NB4 (cell line): ENCODE results near the gene CNTNAP2.

Experiments
- DNase-seq: peaks from one replicate; pipeline ENCODE4 v3.0.0; 2010; ENCODE audit warnings: low read depth
- H3K4me3 ChIP-seq: one replicate; pipeline ENCODE4 v1.5.1; 2011; ENCODE audit warnings: mild to moderate bottlenecking, low read depth, low read length, moderate library complexity
- CTCF ChIP-seq: IDR thresholded peaks from one replicate; pipeline ENCODE4 v1.5.1; 2012; ENCODE audit warnings: low read depth, low read length
- MAX ChIP-seq: IDR thresholded peaks from 2 replicates; pipeline ENCODE4 v1.6.1; 2011; ENCODE audit warnings: low read depth, low read length
- MYC ChIP-seq: IDR thresholded peaks from 2 replicates; pipeline ENCODE4 v1.6.1; 2011; ENCODE audit warnings: low read depth, low read length
- POLR2A ChIP-seq: IDR thresholded peaks from 2 replicates; pipeline ENCODE4 v1.6.1; 2011; ENCODE audit warnings: mild to moderate bottlenecking; ENCODE audit not compliant: insufficient read length; ENCODE audit errors: extremely low read depth

CNTNAP2 gene

DNA sequence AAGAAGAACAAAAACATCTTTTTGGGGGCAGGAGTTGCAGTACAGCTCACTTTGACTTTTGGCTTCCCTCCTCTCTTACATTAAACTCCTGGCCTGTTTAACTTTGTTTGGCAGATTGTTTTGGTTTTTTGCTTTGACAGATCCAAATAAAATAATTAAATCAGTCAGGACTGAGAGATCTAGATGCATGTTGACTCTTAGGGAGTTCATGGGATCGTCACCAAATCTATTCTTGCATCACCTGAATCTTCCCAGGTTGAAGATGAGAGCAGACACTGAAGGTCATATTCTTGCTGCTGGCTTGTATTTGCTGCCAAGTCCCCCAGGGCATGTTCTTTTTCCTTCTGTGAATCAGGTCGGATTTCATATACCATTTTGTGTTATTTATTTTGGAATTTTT, 759.4 kb downstream of the CNTNAP2 start:
- TF ChIP-seq MYC (no peak), CTCF (no peak), MAX (no peak), POLR2A (no peak)
- no peak overlapping the region for H3K4me3 ChIP-seq
- no peak for DNase-seq

DNA sequence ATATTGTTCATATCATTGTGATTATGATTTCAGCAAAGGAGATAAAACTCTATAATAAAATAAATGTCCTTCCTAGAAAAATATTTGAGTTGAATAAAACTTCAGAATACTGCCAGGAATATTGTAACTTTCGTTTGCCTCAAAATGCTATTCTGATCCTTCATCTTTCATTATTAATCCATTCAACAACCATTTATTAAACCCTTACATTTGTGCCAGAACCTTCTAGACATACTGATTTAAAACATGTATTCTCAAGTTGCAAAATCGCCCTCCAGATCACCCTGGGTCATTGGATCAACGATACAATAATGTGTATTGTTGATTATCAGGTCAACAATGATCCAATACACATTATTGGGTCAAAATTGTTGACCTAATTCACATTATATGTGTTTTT, 759.8 kb downstream of the CNTNAP2 start:
- no peak for TF ChIP-seq CTCF
- TF ChIP-seq POLR2A, result no peak
- TF ChIP-seq MAX, result no peak
- TF ChIP-seq MYC, result no peak
- H3K4me3 ChIP-seq, result no peak overlapping the region

DNA sequence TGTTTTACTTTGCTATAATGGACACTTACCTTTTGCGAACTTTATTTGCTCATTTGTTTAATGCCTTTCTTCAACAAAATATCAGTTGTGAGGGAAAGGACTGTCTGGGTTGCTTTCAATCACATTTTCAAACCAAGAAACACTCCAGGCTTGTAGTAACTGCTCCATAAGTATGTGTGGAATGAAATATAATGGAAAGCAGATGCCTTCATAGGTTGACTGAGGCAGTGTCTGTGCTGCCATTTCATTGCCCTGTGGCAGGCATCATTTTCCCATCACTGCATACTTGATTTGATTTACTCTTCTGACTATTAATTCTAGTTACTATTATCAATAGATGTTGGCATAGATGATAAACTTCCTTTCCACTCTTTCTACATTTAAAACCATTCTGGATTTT, 762.3 kb downstream of the CNTNAP2 start:
- no peak overlapping the region for H3K4me3 ChIP-seq
- TF ChIP-seq MAX, result no peak
- no peak for TF ChIP-seq CTCF
- TF ChIP-seq MYC, result no peak
- no peak for TF ChIP-seq POLR2A
- DNase-seq, result no peak

More for the DNA sequence above, 759.8 kb downstream of the CNTNAP2 start:
- DNase-seq, result no peak

DNA sequence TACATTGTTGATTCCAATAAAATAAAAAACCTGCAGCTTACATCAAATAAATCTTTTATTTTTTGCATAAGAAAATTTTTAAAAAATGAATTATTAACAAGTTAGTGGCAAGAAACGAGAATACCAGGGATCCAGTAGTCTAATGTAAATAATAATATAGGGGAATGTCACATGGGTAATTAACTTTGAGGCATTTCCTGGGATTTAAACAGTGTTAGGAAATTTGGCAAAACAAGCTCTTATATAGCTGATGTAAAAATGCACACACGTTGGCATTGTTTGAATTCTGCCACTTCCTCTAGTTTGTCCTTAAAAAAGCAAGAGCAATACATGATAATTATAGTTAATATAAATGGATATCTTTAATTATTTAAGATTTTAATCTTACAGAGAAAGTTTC, 768.6 kb downstream of the CNTNAP2 start:
- TF ChIP-seq MAX, result no peak
- TF ChIP-seq POLR2A, result no peak
- no peak for TF ChIP-seq CTCF
- no peak for TF ChIP-seq MYC
- no peak overlapping the region for H3K4me3 ChIP-seq
- no peak for DNase-seq

DNA sequence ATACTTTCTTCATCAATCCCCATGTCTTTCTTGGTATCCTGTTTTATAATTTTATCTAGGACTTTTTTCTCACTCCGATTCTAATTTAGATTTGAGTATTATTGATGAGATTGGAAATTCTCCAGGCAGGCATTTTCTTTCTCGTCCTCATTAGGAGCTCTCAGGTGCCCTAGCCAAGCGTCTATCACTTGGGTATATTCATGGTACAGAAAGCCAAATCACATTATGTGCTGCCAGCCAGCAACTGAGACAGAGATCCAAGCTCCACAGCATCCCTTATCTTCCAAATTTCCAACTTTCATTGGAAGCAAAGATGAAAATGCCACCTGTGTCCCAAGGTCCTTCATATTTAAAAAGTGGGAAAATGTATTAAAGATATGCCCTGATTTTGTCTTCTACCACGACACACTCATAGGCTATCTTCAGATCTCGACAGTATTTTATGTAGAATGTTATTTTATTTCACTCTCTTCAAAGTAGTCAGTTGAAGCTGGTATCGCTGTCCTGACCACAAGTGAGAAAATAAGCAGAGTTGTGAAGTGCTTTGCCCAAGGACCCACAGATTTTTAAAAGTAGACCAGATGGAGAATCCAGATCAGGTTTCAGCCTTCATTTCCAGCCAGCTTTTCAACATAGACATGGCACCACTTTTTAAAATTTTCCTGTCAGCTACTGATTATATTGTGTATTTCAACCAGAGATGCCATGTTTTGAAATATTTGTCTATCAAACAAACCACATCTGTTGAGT, 773.4 kb downstream of the CNTNAP2 start:
- no peak overlapping the region for H3K4me3 ChIP-seq
- DNase-seq, result no peak
- TF ChIP-seq CTCF (no peak), POLR2A (no peak), MYC (no peak), MAX (no peak)

DNA sequence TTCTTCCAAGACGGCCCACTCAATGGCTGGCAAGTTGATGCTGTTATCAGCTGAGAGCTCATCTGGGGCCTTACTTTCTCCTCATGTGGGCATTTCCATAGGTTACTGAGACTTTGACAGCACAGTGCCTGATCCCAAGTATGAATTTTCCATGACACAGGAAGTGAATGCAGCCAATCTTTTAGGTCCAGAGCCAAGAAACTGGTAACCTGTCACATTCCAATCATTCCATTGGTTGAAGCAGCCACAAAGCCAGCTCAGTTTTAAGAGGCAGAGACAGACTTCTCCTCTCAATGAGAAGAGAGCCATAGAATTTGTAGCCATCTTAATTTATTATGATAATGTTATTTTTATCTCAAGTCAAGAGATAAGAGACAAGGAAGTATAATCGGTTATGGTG, 775.5 kb downstream of the CNTNAP2 start:
- H3K4me3 ChIP-seq, result no peak overlapping the region
- no peak for DNase-seq
- TF ChIP-seq MAX, result no peak
- no peak for TF ChIP-seq POLR2A
